K562 (cell line): Measurements from ENCODE around the gene SERPINH1.

Experiments
- CBFA2T2 ChIP-seq: fragments of 450-650 bp; conservative IDR thresholded peaks from 2 replicates; pipeline ENCODE4 v1.6.1; 2017; ENCODE audit warnings: mild to moderate bottlenecking
- CTCF ChIP-seq, 3 experiments: IDR thresholded peaks in 2 of 3; conservative IDR thresholded peaks in 1 of 3; 2 replicates each; pipeline ENCODE4 v1.5.1; 2011 to 2012; ENCODE audit warnings: low read length in 3 of 3, mild to moderate bottlenecking in 3 of 3, control low read depth in 2 of 3, improper control_type of control experiment in 1 of 3, inconsistent platforms in 1 of 3, low read depth in 1 of 3, mixed read lengths in 1 of 3, moderate library complexity in 1 of 3; ENCODE audit not compliant: insufficient read depth in 2 of 3
- DDX20 ChIP-seq: fragments of 450-650 bp; IDR thresholded peaks from 2 replicates; pipeline ENCODE4 v1.6.1; 2016; ENCODE audit warnings: missing genetic modification characterization, low read depth, mild to moderate bottlenecking, missing compliant biosample characterization, moderate library complexity
- L3MBTL2 ChIP-seq: fragments of 450-650 bp; IDR thresholded peaks from 2 replicates; pipeline ENCODE4 v1.6.1; 2016; ENCODE audit warnings: mild to moderate bottlenecking, moderate library complexity
- MYNN ChIP-seq, 2 experiments: sonication (generic); formaldehyde crosslinking in 1 of 2; IDR thresholded peaks; 2 replicates each; pipeline versions ENCODE4 v1.5.0 to v1.6.1; 2016 to 2020; ENCODE audit warnings: antibody characterized with exemption in 1 of 2, missing genetic modification reagents in 1 of 2
- NONO ChIP-seq, 2 experiments: fragments of 200-400 bp in 1 of 2; fragments of 450-650 bp in 1 of 2; formaldehyde crosslinking in 1 of 2; IDR thresholded peaks; 2 replicates each; pipeline ENCODE4 v1.6.1; 2017; ENCODE audit warnings: low read depth in 2 of 2, mild to moderate bottlenecking in 2 of 2, moderate library complexity in 2 of 2, low read length in 1 of 2
- PKNOX1 ChIP-seq: fragments of 450-650 bp; IDR thresholded peaks from 2 replicates; pipeline ENCODE4 v1.6.1; 2016
- RAD21 ChIP-seq, 2 experiments: fragments of 250-450 bp in 1 of 2; fragments of 450-650 bp in 1 of 2; sonication (Bioruptor Pico) in 1 of 2; formaldehyde crosslinking in 1 of 2; IDR thresholded peaks in 1 of 2; conservative IDR thresholded peaks in 1 of 2; 2 replicates each; pipeline versions ENCODE4 v1.4.0 to v1.8.0; 2020 to 2022; ENCODE audit warnings: mild to moderate bottlenecking in 2 of 2, moderate library complexity in 1 of 2
- TEAD2 ChIP-seq: fragments of 450-650 bp; IDR thresholded peaks from 2 replicates; pipeline ENCODE4 v1.6.1; 2016; ENCODE audit warnings: missing genetic modification characterization, control low read depth, missing compliant biosample characterization
- ZBTB2 ChIP-seq: fragments of 450-650 bp; IDR thresholded peaks from 2 replicates; pipeline ENCODE4 v1.6.1; 2016; ENCODE audit warnings: antibody characterized with exemption
- ZFP36 ChIP-seq: fragments of 150-350 bp; IDR thresholded peaks from 2 replicates; pipeline ENCODE4 v1.6.1; 2018; ENCODE audit warnings: low read length, low read depth; ENCODE audit not compliant: partially characterized antibody

GRCh38 chr11:75542088-75542438 is 20.0 kb upstream of the SERPINH1 start:
- TF ChIP-seq DDX20 (tag) (no peak), MYNN (IDR thresholded peaks at IDR 0.05) (no peak), MYNN (CRISPR knock-in tag; IDR thresholded peaks at IDR 0.05) (no peak), ZBTB2 (no peak), NONO (IDR thresholded peaks at IDR 0.05; ENCODE audit: low read depth in 2 of 2, low read length in 1 of 2) (no peak), ZFP36 (no peak), RAD21 (CRISPR knock-in tag; conservative IDR thresholded peaks at IDR 0.05 in 1 of 2, IDR thresholded peaks at IDR 0.05 in 1 of 2) (no peak), L3MBTL2 (no peak), CBFA2T2 (no peak), PKNOX1 (no peak), CTCF (IDR thresholded peaks at IDR 0.05 in 2 of 3, conservative IDR thresholded peaks at IDR 0.05 in 1 of 3; ENCODE audit: insufficient read depth in 2 of 3, low read depth in 1 of 3, low read length in 3 of 3) (no peak), TEAD2 (tag) (no peak)
